HG03442 (cell line): ENCODE measurements around the gene TTC39A.
"Not testable (repeated sequence)": the region's sequence is repeated elsewhere in the genome, so short reads cannot be mapped to it uniquely, and the experiment has no call there.

ENCODE experiments used
- ATAC-seq: cut with Tn5 transposase; IDR thresholded peaks from one replicate; pipeline ENCODE4 v1.9.1; 2021; ENCODE audit warnings: mild to moderate bottlenecking, moderate library complexity; ENCODE audit not compliant: unreplicated experiment

TTC39A gene

GRCh38 chr1:51272916-51273315, 57.4 kb downstream of the TTC39A start:
- no peak for ATAC-seq

- ATAC-seq: no peak
These were observed 59.6 kb downstream of the TTC39A start for GRCh38 chr1:51270751-51271150.

- ATAC-seq: no peak
These were observed 61.7 kb downstream of the TTC39A start for GRCh38 chr1:51268634-51269033.

GRCh38 chr1:51266791-51267190, 63.6 kb downstream of the TTC39A start:
- no peak for ATAC-seq

- no peak for ATAC-seq
These were observed 64.2 kb downstream of the TTC39A start for GRCh38 chr1:51266181-51266580.

- ATAC-seq: no peak
These were observed 64.7 kb downstream of the TTC39A start for GRCh38 chr1:51265618-51266017.

GRCh38 chr1:51264451-51264850, 65.9 kb downstream of the TTC39A start:
- no peak for ATAC-seq

- ATAC-seq: no peak
These were observed 67.0 kb downstream of the TTC39A start for GRCh38 chr1:51263147-51263877.

GRCh38 chr1:51255331-51255730, 75.0 kb downstream of the TTC39A start:
- ATAC-seq: no peak

GRCh38 chr1:51253691-51254090, 76.7 kb downstream of the TTC39A start:
- no peak for ATAC-seq

- no peak for ATAC-seq
These were observed 78.0 kb downstream of the TTC39A start for GRCh38 chr1:51252366-51252765.

GRCh38 chr1:51251165-51251564, 79.2 kb downstream of the TTC39A start:
- not testable (repeated sequence) for ATAC-seq

GRCh38 chr1:51250729-51251128, 79.6 kb downstream of the TTC39A start:
- not testable (repeated sequence) for ATAC-seq

- no peak for ATAC-seq
These were observed 80.9 kb downstream of the TTC39A start for GRCh38 chr1:51249445-51249844.

- no peak for ATAC-seq
These were observed 82.9 kb downstream of the TTC39A start for GRCh38 chr1:51247499-51247898.

GRCh38 chr1:51247022-51247421, 83.3 kb downstream of the TTC39A start:
- ATAC-seq: peak; percentile 88

- no peak for ATAC-seq
These were observed 87.8 kb downstream of the TTC39A start for GRCh38 chr1:51242546-51242945.

- ATAC-seq: no peak
These were observed 89.2 kb downstream of the TTC39A start for GRCh38 chr1:51241119-51241518.

- no peak for ATAC-seq
These were observed 90.3 kb downstream of the TTC39A start for GRCh38 chr1:51240084-51240483.

- ATAC-seq: no peak
These were observed 92.3 kb downstream of the TTC39A start for GRCh38 chr1:51238034-51238403.

GRCh38 chr1:51237351-51238033, 92.9 kb downstream of the TTC39A start:
- ATAC-seq: no peak
